HCT116 (cell line): Measurements from ENCODE around the gene TTLL11.

Experiments
- CEBPB ChIP-seq: IDR thresholded peaks from 2 replicates; pipeline ENCODE4 v1.6.1; 2012; ENCODE audit warnings: low read depth
- EZH2 ChIP-seq: fragments of 200-600 bp; sonication (generic); IDR thresholded peaks from 2 replicates; pipeline ENCODE4 v1.6.1; 2017; ENCODE audit warnings: antibody characterized with exemption, mixed run types
- JUND ChIP-seq: IDR thresholded peaks from 2 replicates; pipeline ENCODE4 v1.6.1; 2012
- POLR2A ChIP-seq: IDR thresholded peaks from 2 replicates; pipeline ENCODE4 v1.7.0; 2011; ENCODE audit warnings: borderline replicate concordance; ENCODE audit not compliant: insufficient read depth, insufficient read length; ENCODE audit errors: extremely low read depth
- POLR2AphosphoS5 ChIP-seq: IDR thresholded peaks from 2 replicates; pipeline ENCODE4 v1.6.1; 2011; ENCODE audit warnings: mild to moderate bottlenecking, low read depth, low read length, moderate library complexity
- SP1 ChIP-seq: IDR thresholded peaks from 2 replicates; pipeline ENCODE4 v1.6.1; 2012; ENCODE audit warnings: low read depth
- SRF ChIP-seq: IDR thresholded peaks from 2 replicates; pipeline ENCODE4 v1.6.1; 2012; ENCODE audit warnings: low read depth
- TCF7L2 ChIP-seq: IDR thresholded peaks from 2 replicates; pipeline ENCODE4 v1.7.0; 2011; ENCODE audit warnings: borderline replicate concordance, inconsistent platforms; ENCODE audit not compliant: insufficient read depth, insufficient read length; ENCODE audit errors: extremely low read depth
- TF ChIP-seq, protein P1 (sequence below), 3 experiments: fragments of 200-600 bp in 1 of 3; sonication (generic) in 1 of 3; IDR thresholded peaks in 2 of 3; conservative IDR thresholded peaks in 1 of 3; 2 replicates each; pipeline ENCODE4 v1.5.1; 2012 to 2017; ENCODE audit warnings: low read depth in 2 of 3, low read length in 2 of 3, antibody characterized with exemption in 1 of 3, borderline replicate concordance in 1 of 3, control low read depth in 1 of 3, mild to moderate bottlenecking in 1 of 3, mixed read lengths in 1 of 3, mixed run types in 1 of 3, moderate library complexity in 1 of 3; ENCODE audit not compliant: insufficient read depth in 1 of 3
- TF ChIP-seq, protein P2 (sequence below): IDR thresholded peaks from 2 replicates; pipeline ENCODE4 v1.6.1; 2012; ENCODE audit warnings: low read depth

GRCh38 chr9:121955649-121956048 is 137.5 kb downstream of the TTLL11 start:
- TF ChIP-seq, protein P1, sequence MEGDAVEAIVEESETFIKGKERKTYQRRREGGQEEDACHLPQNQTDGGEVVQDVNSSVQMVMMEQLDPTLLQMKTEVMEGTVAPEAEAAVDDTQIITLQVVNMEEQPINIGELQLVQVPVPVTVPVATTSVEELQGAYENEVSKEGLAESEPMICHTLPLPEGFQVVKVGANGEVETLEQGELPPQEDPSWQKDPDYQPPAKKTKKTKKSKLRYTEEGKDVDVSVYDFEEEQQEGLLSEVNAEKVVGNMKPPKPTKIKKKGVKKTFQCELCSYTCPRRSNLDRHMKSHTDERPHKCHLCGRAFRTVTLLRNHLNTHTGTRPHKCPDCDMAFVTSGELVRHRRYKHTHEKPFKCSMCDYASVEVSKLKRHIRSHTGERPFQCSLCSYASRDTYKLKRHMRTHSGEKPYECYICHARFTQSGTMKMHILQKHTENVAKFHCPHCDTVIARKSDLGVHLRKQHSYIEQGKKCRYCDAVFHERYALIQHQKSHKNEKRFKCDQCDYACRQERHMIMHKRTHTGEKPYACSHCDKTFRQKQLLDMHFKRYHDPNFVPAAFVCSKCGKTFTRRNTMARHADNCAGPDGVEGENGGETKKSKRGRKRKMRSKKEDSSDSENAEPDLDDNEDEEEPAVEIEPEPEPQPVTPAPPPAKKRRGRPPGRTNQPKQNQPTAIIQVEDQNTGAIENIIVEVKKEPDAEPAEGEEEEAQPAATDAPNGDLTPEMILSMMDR (IDR thresholded peaks at IDR 0.05 in 2 of 3, conservative IDR thresholded peaks at IDR 0.05 in 1 of 3; ENCODE audit: borderline replicate concordance in 1 of 3, insufficient read depth in 1 of 3, low read depth in 2 of 3, low read length in 2 of 3) = no peak
- TF ChIP-seq CEBPB (no peak), EZH2 (no peak), SP1 (no peak), POLR2A (no peak), POLR2AphosphoS5 (no peak), TCF7L2 (no peak), SRF (no peak), JUND (no peak)
- TF ChIP-seq, protein P2, sequence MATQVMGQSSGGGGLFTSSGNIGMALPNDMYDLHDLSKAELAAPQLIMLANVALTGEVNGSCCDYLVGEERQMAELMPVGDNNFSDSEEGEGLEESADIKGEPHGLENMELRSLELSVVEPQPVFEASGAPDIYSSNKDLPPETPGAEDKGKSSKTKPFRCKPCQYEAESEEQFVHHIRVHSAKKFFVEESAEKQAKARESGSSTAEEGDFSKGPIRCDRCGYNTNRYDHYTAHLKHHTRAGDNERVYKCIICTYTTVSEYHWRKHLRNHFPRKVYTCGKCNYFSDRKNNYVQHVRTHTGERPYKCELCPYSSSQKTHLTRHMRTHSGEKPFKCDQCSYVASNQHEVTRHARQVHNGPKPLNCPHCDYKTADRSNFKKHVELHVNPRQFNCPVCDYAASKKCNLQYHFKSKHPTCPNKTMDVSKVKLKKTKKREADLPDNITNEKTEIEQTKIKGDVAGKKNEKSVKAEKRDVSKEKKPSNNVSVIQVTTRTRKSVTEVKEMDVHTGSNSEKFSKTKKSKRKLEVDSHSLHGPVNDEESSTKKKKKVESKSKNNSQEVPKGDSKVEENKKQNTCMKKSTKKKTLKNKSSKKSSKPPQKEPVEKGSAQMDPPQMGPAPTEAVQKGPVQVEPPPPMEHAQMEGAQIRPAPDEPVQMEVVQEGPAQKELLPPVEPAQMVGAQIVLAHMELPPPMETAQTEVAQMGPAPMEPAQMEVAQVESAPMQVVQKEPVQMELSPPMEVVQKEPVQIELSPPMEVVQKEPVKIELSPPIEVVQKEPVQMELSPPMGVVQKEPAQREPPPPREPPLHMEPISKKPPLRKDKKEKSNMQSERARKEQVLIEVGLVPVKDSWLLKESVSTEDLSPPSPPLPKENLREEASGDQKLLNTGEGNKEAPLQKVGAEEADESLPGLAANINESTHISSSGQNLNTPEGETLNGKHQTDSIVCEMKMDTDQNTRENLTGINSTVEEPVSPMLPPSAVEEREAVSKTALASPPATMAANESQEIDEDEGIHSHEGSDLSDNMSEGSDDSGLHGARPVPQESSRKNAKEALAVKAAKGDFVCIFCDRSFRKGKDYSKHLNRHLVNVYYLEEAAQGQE = no peak
